Mesothelial cell of epicardium (in vitro differentiated cells): ENCODE results near the gene TOR1AIP2. TPM values are rescaled to one million over a fixed set of nuclear protein-coding genes. Genes with fewer than 3 reads are reported as not detected.

Source experiments
- DNase-seq, 2 experiments: peaks; one replicate each; pipeline ENCODE4 v3.0.0; 2021; ENCODE audit warnings: low spot score in 2 of 2; ENCODE audit not compliant: unreplicated experiment in 2 of 2
- H3K27ac Mint-ChIP-seq: 2 replicates; pipeline ENCODE4 v1.8.0; 2021; ENCODE audit warnings: mixed read lengths
- H3K27me3 Mint-ChIP-seq: 2 replicates; pipeline ENCODE4 v1.8.0; 2021; ENCODE audit warnings: low read depth, mixed read lengths
- H3K36me3 Mint-ChIP-seq: 2 replicates; pipeline ENCODE4 v1.8.0; 2021; ENCODE audit warnings: mixed read lengths
- H3K4me1 Mint-ChIP-seq: 2 replicates; pipeline ENCODE4 v1.8.0; 2021; ENCODE audit warnings: mixed read lengths
- H3K4me3 Mint-ChIP-seq: 2 replicates; pipeline ENCODE4 v1.8.0; 2021; ENCODE audit warnings: mild to moderate bottlenecking, moderate library complexity, mixed read lengths
- H3K9me3 Mint-ChIP-seq: 2 replicates; pipeline ENCODE4 v1.8.0; 2021; ENCODE audit warnings: mixed read lengths
- CTCF ChIP-seq: fragments of 200-600 bp; sonication (generic); IDR thresholded peaks from one replicate; pipeline ENCODE4 v1.5.0; 2021; ENCODE audit warnings: antibody characterized with exemption; ENCODE audit not compliant: unreplicated experiment
- total RNA-seq: library from RNA; stranded (reverse); gene quantifications from 3 replicates; pipeline ENCODE4 v1.2.1, GENCODE V29; 2021

TOR1AIP2 gene
- total RNA-seq, 1 donor from 2014 or later, result 85.5 TPM

GRCh38 chr1:179823693-179824092 lies 53.9 kb downstream of the TOR1AIP2 start:
- H3K27me3 Mint-ChIP-seq, result no peaks in the 10 kb centered on the region
- TF ChIP-seq CTCF, result no peak
- H3K9me3 Mint-ChIP-seq, result no peaks in the 10 kb centered on the region
- H3K27ac Mint-ChIP-seq, result no peak overlapping the region
- DNase-seq, result no peak
- peaks cover 22% of the 10 kb centered on the region for H3K4me1 Mint-ChIP-seq
- H3K4me3 Mint-ChIP-seq, result no peak overlapping the region
- no peaks in the 10 kb centered on the region for H3K36me3 Mint-ChIP-seq

GRCh38 chr1:179822065-179822464 lies 55.5 kb downstream of the TOR1AIP2 start:
- Mint-ChIP-seq H3K4me3 (no peak overlapping the region), H3K9me3 (no peaks in the 10 kb centered on the region), H3K4me1 (peaks cover 31% of the 10 kb centered on the region), H3K27ac (no peak overlapping the region), H3K27me3 (no peaks in the 10 kb centered on the region), H3K36me3 (no peaks in the 10 kb centered on the region)
- no peak for TF ChIP-seq CTCF
- no peak for DNase-seq

GRCh38 chr1:179821524-179821923 lies 56.1 kb downstream of the TOR1AIP2 start:
- Mint-ChIP-seq H3K9me3 (no peaks in the 10 kb centered on the region), H3K27me3 (no peaks in the 10 kb centered on the region), H3K27ac (no peak overlapping the region), H3K4me1 (peaks cover 28% of the 10 kb centered on the region), H3K36me3 (no peaks in the 10 kb centered on the region), H3K4me3 (no peak overlapping the region)
- no peak for TF ChIP-seq CTCF
- no peak for DNase-seq

GRCh38 chr1:179820226-179820970 lies 57.2 kb downstream of the TOR1AIP2 start:
- no peaks in the 10 kb centered on the region for H3K36me3 Mint-ChIP-seq
- H3K4me1 Mint-ChIP-seq, result peaks cover 30% of the 10 kb centered on the region
- no peak overlapping the region for H3K27ac Mint-ChIP-seq
- H3K27me3 Mint-ChIP-seq, result no peaks in the 10 kb centered on the region
- DNase-seq, result no peak
- no peaks in the 10 kb centered on the region for H3K9me3 Mint-ChIP-seq
- H3K4me3 Mint-ChIP-seq, result no peak overlapping the region
- no peak for TF ChIP-seq CTCF

GRCh38 chr1:179818743-179819173 lies 58.8 kb downstream of the TOR1AIP2 start:
- H3K27ac Mint-ChIP-seq, result no peak overlapping the region
- peaks cover 37% of the 10 kb centered on the region for H3K4me1 Mint-ChIP-seq
- no peak for DNase-seq
- H3K27me3 Mint-ChIP-seq, result no peaks in the 10 kb centered on the region
- no peak for TF ChIP-seq CTCF
- no peaks in the 10 kb centered on the region for H3K9me3 Mint-ChIP-seq
- H3K4me3 Mint-ChIP-seq, result no peak overlapping the region
- no peaks in the 10 kb centered on the region for H3K36me3 Mint-ChIP-seq

GRCh38 chr1:179818260-179818659 lies 59.3 kb downstream of the TOR1AIP2 start:
- Mint-ChIP-seq H3K27me3 (no peaks in the 10 kb centered on the region), H3K4me3 (no peak overlapping the region), H3K27ac (no peak overlapping the region), H3K9me3 (no peaks in the 10 kb centered on the region), H3K36me3 (no peaks in the 10 kb centered on the region), H3K4me1 (peaks cover 37% of the 10 kb centered on the region)
- no peak for DNase-seq
- TF ChIP-seq CTCF, result no peak
